ENCODE results near the gene NATD1. TPM values are rescaled to one million over a fixed set of nuclear protein-coding genes. Genes with fewer than 3 reads are reported as not detected.
A peak's percentile ranks its signal among the peaks of the same experiment; 100 is the strongest.

Gene NATD1
- total and polyA plus RNA-seq, 10 of the 15 experiments (the other 5 are each of a cell fraction or from before 2014, with no cell fraction given), result 0.02 to 0.33 (median 0.15) TPM

DNA sequence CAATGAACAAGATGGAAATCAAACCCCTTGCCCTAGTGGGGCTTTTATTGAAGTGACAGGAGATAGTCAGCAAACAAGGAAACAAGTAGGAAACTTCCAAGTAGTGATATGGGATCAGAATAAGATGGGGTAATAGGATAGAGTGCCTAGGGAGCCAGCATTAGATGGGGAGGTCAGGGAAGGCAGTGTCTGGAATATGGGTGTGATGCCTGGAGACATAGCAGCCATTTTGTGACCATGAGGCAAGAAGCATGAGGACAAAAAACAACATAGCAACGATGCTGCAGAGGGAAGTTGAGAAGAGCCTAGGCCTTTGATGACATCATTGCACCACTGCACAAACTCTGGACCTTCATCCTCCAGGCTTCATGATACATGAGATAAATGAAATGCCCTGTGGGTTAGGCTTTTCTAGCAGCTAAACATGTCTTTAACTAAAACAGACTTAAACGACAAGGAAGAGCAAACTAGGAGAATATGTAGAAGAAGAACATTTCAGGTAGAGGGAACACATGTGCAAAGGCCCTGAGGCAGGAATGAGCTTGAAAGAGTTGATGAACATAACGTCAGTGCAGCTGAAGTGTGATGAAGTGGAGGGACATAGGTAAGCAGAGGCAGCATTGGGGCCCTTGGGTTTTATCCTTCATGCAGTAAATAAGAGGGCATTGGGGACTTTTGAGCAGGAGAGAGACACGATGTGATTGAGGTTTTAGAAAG, 21.0 kb downstream of the NATD1 start:
- BruUV-seq (replicated peaks), result TSS peak; percentile 36
- WGBS (ENCODE audit: insufficient coverage, insufficient replicate concordance, low lambda C conversion rate, missing lambda C conversion rate), result 61% methylated on average over 4 of the region's 4 CpGs
- CTCF ChIA-PET, result no interaction called here

DNA sequence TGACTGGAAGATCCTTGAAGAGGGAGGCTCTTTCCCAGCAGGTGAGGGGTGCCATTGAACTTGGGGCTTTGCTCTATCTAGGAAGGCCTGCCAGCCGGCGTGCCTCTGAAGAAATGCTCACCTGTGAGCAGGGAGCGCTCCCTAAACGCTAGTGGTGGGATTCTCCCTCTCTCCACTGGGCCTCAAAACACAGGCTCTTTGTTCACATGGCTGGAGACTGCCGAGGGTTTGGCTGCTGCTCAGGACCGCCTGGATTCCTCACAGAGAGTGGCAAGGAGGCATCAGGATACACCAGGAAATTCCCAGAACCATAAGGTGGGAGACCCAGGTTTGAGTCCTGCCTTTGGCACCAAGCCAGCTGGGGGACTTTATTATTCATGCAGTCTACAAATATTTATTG, 21.7 kb downstream of the NATD1 start:
- in situ Hi-C loops (cut with MboI) (no loop called here), intact Hi-C loops (cut with micrococcal nuclease; ENCODE audit: unreplicated experiment) (no loop called here)
- ChIA-PET POLR2A (no interaction called here), RAD21 (ENCODE audit: unreplicated experiment) (no interaction called here), CTCF (no interaction called here), SMC1A (ENCODE audit: uncharacterized antibody, unreplicated experiment) (interaction anchor here (1.1 kb wide), 1 partner anchor 112 kb away, joined by 3 read pairs; no protein-coding TSS in a partner anchor)
- WGBS (ENCODE audit: insufficient coverage, insufficient replicate concordance, low lambda C conversion rate, missing lambda C conversion rate), result 97% methylated on average over 6 of the region's 6 CpGs
- H3K4me2 ChIP-seq (ENCODE audit: control insufficient read depth, insufficient read depth), result no peak overlapping the region
- H2AFZ ChIP-seq (ENCODE audit: control insufficient read depth, low read depth, low read length), result no peak overlapping the region
- FAIRE-seq (no peak), DNase-seq (ENCODE audit: low read depth, low spot score) (no peak), ATAC-seq (no peak)
- H3K9ac ChIP-seq (ENCODE audit: control insufficient read depth, insufficient read depth, low read length), result no peak overlapping the region
- no peaks in the 10 kb centered on the region for H3K79me2 ChIP-seq (ENCODE audit: control insufficient read depth, insufficient read depth, low read length)
- H3K27ac ChIP-seq (ENCODE audit: control insufficient read depth, insufficient read depth), result no peak overlapping the region
- H3K36me3 ChIP-seq (ENCODE audit: control insufficient read depth in 2 of 2, insufficient read depth in 2 of 2, low read length in 1 of 2), result no peaks in the 10 kb centered on the region
- no peaks in the 10 kb centered on the region for H3K27me3 ChIP-seq (replicated peaks in 1 of 2; ENCODE audit: control insufficient read depth in 2 of 2, insufficient read depth in 2 of 2, low read length in 1 of 2)
- no TSS peak for BruUV-seq (replicated peaks)
- no peak overlapping the region for H3K4me3 ChIP-seq
- no peaks in the 10 kb centered on the region for H4K20me1 ChIP-seq (ENCODE audit: control insufficient read depth, insufficient read depth)
- no peaks in the 10 kb centered on the region for H3K9me3 ChIP-seq (replicated peaks; ENCODE audit: control insufficient read depth, insufficient read depth, low read length)
- no peaks in the 10 kb centered on the region for H3K4me1 ChIP-seq (ENCODE audit: control insufficient read depth, insufficient read depth, low read length)
- TF ChIP-seq CHD1 (IDR thresholded peaks at IDR 0.05; ENCODE audit: low read depth, low read length) (no peak), HDAC2 (IDR thresholded peaks at IDR 0.05) (no peak), EP300 (IDR thresholded peaks at IDR 0.05; ENCODE audit: borderline replicate concordance in 1 of 2, control insufficient read depth in 1 of 2, low read depth in 2 of 2, low read length in 2 of 2) (no peak), BRCA1 (IDR thresholded peaks at IDR 0.05; ENCODE audit: low read depth, low read length) (no peak)
- TF ChIP-seq, protein P1, sequence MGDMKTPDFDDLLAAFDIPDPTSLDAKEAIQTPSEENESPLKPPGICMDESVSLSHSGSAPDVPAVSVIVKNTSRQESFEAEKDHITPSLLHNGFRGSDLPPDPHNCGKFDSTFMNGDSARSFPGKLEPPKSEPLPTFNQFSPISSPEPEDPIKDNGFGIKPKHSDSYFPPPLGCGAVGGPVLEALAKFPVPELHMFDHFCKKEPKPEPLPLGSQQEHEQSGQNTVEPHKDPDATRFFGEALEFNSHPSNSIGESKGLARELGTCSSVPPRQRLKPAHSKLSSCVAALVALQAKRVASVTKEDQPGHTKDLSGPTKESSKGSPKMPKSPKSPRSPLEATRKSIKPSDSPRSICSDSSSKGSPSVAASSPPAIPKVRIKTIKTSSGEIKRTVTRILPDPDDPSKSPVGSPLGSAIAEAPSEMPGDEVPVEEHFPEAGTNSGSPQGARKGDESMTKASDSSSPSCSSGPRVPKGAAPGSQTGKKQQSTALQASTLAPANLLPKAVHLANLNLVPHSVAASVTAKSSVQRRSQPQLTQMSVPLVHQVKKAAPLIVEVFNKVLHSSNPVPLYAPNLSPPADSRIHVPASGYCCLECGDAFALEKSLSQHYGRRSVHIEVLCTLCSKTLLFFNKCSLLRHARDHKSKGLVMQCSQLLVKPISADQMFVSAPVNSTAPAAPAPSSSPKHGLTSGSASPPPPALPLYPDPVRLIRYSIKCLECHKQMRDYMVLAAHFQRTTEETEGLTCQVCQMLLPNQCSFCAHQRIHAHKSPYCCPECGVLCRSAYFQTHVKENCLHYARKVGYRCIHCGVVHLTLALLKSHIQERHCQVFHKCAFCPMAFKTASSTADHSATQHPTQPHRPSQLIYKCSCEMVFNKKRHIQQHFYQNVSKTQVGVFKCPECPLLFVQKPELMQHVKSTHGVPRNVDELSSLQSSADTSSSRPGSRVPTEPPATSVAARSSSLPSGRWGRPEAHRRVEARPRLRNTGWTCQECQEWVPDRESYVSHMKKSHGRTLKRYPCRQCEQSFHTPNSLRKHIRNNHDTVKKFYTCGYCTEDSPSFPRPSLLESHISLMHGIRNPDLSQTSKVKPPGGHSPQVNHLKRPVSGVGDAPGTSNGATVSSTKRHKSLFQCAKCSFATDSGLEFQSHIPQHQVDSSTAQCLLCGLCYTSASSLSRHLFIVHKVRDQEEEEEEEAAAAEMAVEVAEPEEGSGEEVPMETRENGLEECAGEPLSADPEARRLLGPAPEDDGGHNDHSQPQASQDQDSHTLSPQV (IDR thresholded peaks at IDR 0.05), result no peak
- TF ChIP-seq, protein P2, sequence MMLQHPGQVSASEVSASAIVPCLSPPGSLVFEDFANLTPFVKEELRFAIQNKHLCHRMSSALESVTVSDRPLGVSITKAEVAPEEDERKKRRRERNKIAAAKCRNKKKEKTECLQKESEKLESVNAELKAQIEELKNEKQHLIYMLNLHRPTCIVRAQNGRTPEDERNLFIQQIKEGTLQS (IDR thresholded peaks at IDR 0.05; ENCODE audit: borderline replicate concordance, extremely low read depth, low read depth, low read length), result no peak
- TF ChIP-seq, protein P3, sequence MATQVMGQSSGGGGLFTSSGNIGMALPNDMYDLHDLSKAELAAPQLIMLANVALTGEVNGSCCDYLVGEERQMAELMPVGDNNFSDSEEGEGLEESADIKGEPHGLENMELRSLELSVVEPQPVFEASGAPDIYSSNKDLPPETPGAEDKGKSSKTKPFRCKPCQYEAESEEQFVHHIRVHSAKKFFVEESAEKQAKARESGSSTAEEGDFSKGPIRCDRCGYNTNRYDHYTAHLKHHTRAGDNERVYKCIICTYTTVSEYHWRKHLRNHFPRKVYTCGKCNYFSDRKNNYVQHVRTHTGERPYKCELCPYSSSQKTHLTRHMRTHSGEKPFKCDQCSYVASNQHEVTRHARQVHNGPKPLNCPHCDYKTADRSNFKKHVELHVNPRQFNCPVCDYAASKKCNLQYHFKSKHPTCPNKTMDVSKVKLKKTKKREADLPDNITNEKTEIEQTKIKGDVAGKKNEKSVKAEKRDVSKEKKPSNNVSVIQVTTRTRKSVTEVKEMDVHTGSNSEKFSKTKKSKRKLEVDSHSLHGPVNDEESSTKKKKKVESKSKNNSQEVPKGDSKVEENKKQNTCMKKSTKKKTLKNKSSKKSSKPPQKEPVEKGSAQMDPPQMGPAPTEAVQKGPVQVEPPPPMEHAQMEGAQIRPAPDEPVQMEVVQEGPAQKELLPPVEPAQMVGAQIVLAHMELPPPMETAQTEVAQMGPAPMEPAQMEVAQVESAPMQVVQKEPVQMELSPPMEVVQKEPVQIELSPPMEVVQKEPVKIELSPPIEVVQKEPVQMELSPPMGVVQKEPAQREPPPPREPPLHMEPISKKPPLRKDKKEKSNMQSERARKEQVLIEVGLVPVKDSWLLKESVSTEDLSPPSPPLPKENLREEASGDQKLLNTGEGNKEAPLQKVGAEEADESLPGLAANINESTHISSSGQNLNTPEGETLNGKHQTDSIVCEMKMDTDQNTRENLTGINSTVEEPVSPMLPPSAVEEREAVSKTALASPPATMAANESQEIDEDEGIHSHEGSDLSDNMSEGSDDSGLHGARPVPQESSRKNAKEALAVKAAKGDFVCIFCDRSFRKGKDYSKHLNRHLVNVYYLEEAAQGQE (IDR thresholded peaks at IDR 0.05; ENCODE audit: low read depth, low read length), result no peak

More for the DNA sequence above, 21.0 kb downstream of the NATD1 start:
- no peaks in the 10 kb centered on the region for H3K36me3 ChIP-seq (ENCODE audit: control insufficient read depth in 2 of 2, insufficient read depth in 2 of 2, low read length in 1 of 2)
- H3K9me3 ChIP-seq (replicated peaks; ENCODE audit: control insufficient read depth, insufficient read depth, low read length), result no peaks in the 10 kb centered on the region
- H3K4me3 ChIP-seq, result no peak overlapping the region
- in situ Hi-C loops (cut with MboI) (no loop called here), intact Hi-C loops (cut with micrococcal nuclease; ENCODE audit: unreplicated experiment) (no loop called here)
- ATAC-seq (no peak), FAIRE-seq (no peak), DNase-seq (ENCODE audit: low read depth, low spot score) (no peak)
- no peaks in the 10 kb centered on the region for H3K79me2 ChIP-seq (ENCODE audit: control insufficient read depth, insufficient read depth, low read length)
- H3K27me3 ChIP-seq (replicated peaks in 1 of 2; ENCODE audit: control insufficient read depth in 2 of 2, insufficient read depth in 2 of 2, low read length in 1 of 2), result no peaks in the 10 kb centered on the region
- H4K20me1 ChIP-seq (ENCODE audit: control insufficient read depth, insufficient read depth), result no peaks in the 10 kb centered on the region
- no peak overlapping the region for H3K4me2 ChIP-seq (ENCODE audit: control insufficient read depth, insufficient read depth)
- H3K27ac ChIP-seq (ENCODE audit: control insufficient read depth, insufficient read depth), result no peak overlapping the region
- RAD21 ChIA-PET (ENCODE audit: unreplicated experiment), result no interaction called here
- H2AFZ ChIP-seq (ENCODE audit: control insufficient read depth, low read depth, low read length), result no peak overlapping the region
- no peaks in the 10 kb centered on the region for H3K4me1 ChIP-seq (ENCODE audit: control insufficient read depth, insufficient read depth, low read length)
- SMC1A ChIA-PET (ENCODE audit: uncharacterized antibody, unreplicated experiment), result interaction anchor here (1.1 kb wide), 1 partner anchor 113 kb away, joined by 3 read pairs; no protein-coding TSS in a partner anchor
- no peak overlapping the region for H3K9ac ChIP-seq (ENCODE audit: control insufficient read depth, insufficient read depth, low read length)
- TF ChIP-seq SREBF1 (IDR thresholded peaks at IDR 0.05; ENCODE audit: low read length) (no peak), YBX1 (IDR thresholded peaks at IDR 0.05) (no peak)
- POLR2A ChIA-PET, result no interaction called here
